HepG2 (cell line): ENCODE measurements around the gene DST. TPM values are rescaled to one million over a fixed set of nuclear protein-coding genes. Genes with fewer than 3 reads are reported as not detected.

Experiments used
- CBFB ChIP-seq: sonication (generic); formaldehyde crosslinking; IDR thresholded peaks from 2 replicates; pipeline ENCODE4 v1.4.0; 2020; ENCODE audit warnings: missing genetic modification reagents
- DNMT3B ChIP-seq: conservative IDR thresholded peaks from 2 replicates; pipeline ENCODE4 v1.6.1; 2016; ENCODE audit warnings: missing biosample characterization, control low read depth
- HMGA1 ChIP-seq: sonication (generic); formaldehyde crosslinking; conservative IDR thresholded peaks from 2 replicates; pipeline ENCODE4 v1.4.0; 2020; ENCODE audit warnings: missing genetic modification reagents
- KDM3A ChIP-seq: IDR thresholded peaks from 2 replicates; pipeline ENCODE4 v1.6.1; 2018; ENCODE audit warnings: low read depth, missing compliant biosample characterization
- NPAS2 ChIP-seq: sonication (generic); formaldehyde crosslinking; IDR thresholded peaks from 2 replicates; pipeline ENCODE4 v1.8.0; 2022; ENCODE audit warnings: mild to moderate bottlenecking, missing genetic modification reagents, borderline replicate concordance
- RAD51 ChIP-seq: fragments of 450-650 bp; IDR thresholded peaks from 2 replicates; pipeline ENCODE4 v1.6.1; 2016; ENCODE audit warnings: borderline replicate concordance
- STAT5B ChIP-seq: sonication (generic); formaldehyde crosslinking; IDR thresholded peaks from 2 replicates; pipeline ENCODE4 v1.4.0; 2020; ENCODE audit warnings: missing genetic modification reagents
- TCF7L2 ChIP-seq: IDR thresholded peaks from 2 replicates; pipeline ENCODE4 v1.6.1; 2011; ENCODE audit warnings: mild to moderate bottlenecking, low read depth, low read length, moderate library complexity
- TOPORS ChIP-seq: sonication (generic); formaldehyde crosslinking; IDR thresholded peaks from 2 replicates; pipeline ENCODE4 v1.8.0; 2023; ENCODE audit warnings: mild to moderate bottlenecking, missing genetic modification reagents
- ZFX ChIP-seq: sonication (generic); formaldehyde crosslinking; IDR thresholded peaks from 2 replicates; pipeline ENCODE4 v1.4.0; 2020; ENCODE audit warnings: mild to moderate bottlenecking, low read depth, missing genetic modification reagents, moderate library complexity
- ZNF251 ChIP-seq: sonication (generic); formaldehyde crosslinking; IDR thresholded peaks from 2 replicates; pipeline ENCODE4 v1.9.0; 2021; ENCODE audit warnings: mild to moderate bottlenecking, missing genetic modification reagents
- ZNF749 ChIP-seq: sonication (generic); formaldehyde crosslinking; IDR thresholded peaks from 2 replicates; pipeline ENCODE4 v1.8.0; 2022; ENCODE audit warnings: mild to moderate bottlenecking, missing genetic modification reagents, moderate library complexity, borderline replicate concordance
- ZNF773 ChIP-seq: sonication (generic); formaldehyde crosslinking; IDR thresholded peaks from 2 replicates; pipeline ENCODE4 v1.4.0; 2020; ENCODE audit warnings: missing genetic modification reagents, borderline replicate concordance
- polyA plus RNA-seq, 8 experiments: library from polyadenylated mRNA; depleted of rRNA in 3 of 8; stranded (reverse) in 7 of 8; unstranded in 1 of 8; fragments of >200 nt; fragmentation: Illumina TruSeq in 4 of 8; extraction: Trizol in 4 of 8; gene quantifications; 2 replicates each; pipeline versions ENCODE4 v1.2.1 to v1.2.3, GENCODE V29; 2011 to 2016; ENCODE audit warnings: low read depth in 4 of 8, missing spikeins in 1 of 8, mixed read lengths in 1 of 8; ENCODE audit not compliant: insufficient read depth in 1 of 8
- total RNA-seq, 5 experiments: library from RNA; depleted of rRNA; stranded (reverse); fragments of >200 nt; fragmentation: Illumina TruSeq; extraction: Trizol; gene quantifications; 2 replicates each; pipeline ENCODE4 v1.2.3, GENCODE V29; 2016; ENCODE audit warnings: low read depth in 1 of 5
- TF ChIP-seq, protein P1 (sequence below): sonication (generic); formaldehyde crosslinking; IDR thresholded peaks from 2 replicates; pipeline ENCODE4 v1.9.0; 2021; ENCODE audit warnings: missing genetic modification reagents, borderline replicate concordance
- TF ChIP-seq, protein P2 (sequence below): sonication (generic); formaldehyde crosslinking; IDR thresholded peaks from 2 replicates; pipeline ENCODE4 v1.8.0; 2022; ENCODE audit warnings: mild to moderate bottlenecking, missing genetic modification reagents
- TF ChIP-seq, protein P3 (sequence below): sonication (generic); formaldehyde crosslinking; IDR thresholded peaks from 2 replicates; pipeline ENCODE4 v1.9.0; 2021; ENCODE audit warnings: mild to moderate bottlenecking, missing genetic modification reagents
- TF ChIP-seq, protein P4 (sequence below): fragments of 450-650 bp; IDR thresholded peaks from 2 replicates; pipeline ENCODE4 v1.6.1; 2017; ENCODE audit warnings: mild to moderate bottlenecking

The DST gene
- total and polyA plus RNA-seq, 2 of the 13 experiments (the other 11 are each of a cell fraction or from before 2014, with no cell fraction given) = 64.4 to 89.0 TPM

DNA sequence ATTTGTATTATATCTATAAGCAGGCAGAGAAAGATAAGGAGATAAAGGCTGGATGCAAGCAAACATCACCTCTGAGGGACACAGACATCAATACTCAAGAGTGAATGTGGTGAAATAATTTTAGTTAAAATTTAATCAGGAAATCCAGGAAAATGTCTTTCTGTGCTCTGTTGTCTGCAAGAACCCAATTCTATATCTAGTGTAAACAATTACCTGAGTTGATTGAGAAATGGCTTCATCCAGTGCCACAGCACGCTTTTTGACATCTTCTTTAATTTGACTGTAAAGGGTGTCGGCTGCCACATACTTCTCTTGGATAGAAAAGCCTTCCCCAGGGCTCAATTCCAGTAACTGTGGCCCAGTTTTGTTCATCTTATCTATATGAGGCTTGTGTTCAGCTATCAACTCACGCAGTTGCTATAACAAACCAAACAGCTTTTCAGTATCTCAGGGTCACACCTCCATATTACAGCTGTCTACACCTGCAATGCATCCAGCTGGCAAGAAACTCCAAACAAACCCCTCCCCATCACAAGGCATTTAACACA, 131.6 kb downstream of the DST start (continued):
- TF ChIP-seq, protein P1, sequence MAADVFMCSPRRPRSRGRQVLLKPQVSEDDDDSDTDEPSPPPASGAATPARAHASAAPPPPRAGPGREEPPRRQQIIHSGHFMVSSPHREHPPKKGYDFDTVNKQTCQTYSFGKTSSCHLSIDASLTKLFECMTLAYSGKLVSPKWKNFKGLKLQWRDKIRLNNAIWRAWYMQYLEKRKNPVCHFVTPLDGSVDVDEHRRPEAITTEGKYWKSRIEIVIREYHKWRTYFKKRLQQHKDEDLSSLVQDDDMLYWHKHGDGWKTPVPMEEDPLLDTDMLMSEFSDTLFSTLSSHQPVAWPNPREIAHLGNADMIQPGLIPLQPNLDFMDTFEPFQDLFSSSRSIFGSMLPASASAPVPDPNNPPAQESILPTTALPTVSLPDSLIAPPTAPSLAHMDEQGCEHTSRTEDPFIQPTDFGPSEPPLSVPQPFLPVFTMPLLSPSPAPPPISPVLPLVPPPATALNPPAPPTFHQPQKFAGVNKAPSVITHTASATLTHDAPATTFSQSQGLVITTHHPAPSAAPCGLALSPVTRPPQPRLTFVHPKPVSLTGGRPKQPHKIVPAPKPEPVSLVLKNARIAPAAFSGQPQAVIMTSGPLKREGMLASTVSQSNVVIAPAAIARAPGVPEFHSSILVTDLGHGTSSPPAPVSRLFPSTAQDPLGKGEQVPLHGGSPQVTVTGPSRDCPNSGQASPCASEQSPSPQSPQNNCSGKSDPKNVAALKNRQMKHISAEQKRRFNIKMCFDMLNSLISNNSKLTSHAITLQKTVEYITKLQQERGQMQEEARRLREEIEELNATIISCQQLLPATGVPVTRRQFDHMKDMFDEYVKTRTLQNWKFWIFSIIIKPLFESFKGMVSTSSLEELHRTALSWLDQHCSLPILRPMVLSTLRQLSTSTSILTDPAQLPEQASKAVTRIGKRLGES (CRISPR knock-in tag) = no peak
- TF ChIP-seq, protein P2, sequence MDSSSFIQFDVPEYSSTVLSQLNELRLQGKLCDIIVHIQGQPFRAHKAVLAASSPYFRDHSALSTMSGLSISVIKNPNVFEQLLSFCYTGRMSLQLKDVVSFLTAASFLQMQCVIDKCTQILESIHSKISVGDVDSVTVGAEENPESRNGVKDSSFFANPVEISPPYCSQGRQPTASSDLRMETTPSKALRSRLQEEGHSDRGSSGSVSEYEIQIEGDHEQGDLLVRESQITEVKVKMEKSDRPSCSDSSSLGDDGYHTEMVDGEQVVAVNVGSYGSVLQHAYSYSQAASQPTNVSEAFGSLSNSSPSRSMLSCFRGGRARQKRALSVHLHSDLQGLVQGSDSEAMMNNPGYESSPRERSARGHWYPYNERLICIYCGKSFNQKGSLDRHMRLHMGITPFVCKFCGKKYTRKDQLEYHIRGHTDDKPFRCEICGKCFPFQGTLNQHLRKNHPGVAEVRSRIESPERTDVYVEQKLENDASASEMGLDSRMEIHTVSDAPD (CRISPR knock-in tag) = no peak
- TF ChIP-seq, protein P3, sequence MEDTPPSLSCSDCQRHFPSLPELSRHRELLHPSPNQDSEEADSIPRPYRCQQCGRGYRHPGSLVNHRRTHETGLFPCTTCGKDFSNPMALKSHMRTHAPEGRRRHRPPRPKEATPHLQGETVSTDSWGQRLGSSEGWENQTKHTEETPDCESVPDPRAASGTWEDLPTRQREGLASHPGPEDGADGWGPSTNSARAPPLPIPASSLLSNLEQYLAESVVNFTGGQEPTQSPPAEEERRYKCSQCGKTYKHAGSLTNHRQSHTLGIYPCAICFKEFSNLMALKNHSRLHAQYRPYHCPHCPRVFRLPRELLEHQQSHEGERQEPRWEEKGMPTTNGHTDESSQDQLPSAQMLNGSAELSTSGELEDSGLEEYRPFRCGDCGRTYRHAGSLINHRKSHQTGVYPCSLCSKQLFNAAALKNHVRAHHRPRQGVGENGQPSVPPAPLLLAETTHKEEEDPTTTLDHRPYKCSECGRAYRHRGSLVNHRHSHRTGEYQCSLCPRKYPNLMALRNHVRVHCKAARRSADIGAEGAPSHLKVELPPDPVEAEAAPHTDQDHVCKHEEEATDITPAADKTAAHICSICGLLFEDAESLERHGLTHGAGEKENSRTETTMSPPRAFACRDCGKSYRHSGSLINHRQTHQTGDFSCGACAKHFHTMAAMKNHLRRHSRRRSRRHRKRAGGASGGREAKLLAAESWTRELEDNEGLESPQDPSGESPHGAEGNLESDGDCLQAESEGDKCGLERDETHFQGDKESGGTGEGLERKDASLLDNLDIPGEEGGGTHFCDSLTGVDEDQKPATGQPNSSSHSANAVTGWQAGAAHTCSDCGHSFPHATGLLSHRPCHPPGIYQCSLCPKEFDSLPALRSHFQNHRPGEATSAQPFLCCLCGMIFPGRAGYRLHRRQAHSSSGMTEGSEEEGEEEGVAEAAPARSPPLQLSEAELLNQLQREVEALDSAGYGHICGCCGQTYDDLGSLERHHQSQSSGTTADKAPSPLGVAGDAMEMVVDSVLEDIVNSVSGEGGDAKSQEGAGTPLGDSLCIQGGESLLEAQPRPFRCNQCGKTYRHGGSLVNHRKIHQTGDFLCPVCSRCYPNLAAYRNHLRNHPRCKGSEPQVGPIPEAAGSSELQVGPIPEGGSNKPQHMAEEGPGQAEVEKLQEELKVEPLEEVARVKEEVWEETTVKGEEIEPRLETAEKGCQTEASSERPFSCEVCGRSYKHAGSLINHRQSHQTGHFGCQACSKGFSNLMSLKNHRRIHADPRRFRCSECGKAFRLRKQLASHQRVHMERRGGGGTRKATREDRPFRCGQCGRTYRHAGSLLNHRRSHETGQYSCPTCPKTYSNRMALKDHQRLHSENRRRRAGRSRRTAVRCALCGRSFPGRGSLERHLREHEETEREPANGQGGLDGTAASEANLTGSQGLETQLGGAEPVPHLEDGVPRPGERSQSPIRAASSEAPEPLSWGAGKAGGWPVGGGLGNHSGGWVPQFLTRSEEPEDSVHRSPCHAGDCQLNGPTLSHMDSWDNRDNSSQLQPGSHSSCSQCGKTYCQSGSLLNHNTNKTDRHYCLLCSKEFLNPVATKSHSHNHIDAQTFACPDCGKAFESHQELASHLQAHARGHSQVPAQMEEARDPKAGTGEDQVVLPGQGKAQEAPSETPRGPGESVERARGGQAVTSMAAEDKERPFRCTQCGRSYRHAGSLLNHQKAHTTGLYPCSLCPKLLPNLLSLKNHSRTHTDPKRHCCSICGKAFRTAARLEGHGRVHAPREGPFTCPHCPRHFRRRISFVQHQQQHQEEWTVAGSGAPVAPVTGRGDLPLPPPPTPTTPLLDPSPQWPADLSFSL (CRISPR knock-in tag) = no peak
- TF ChIP-seq ZFX (CRISPR knock-in tag) (no peak), NPAS2 (no peak), ZNF773 (no peak), TOPORS (no peak), TCF7L2 (no peak; the same call in 1 of the 2 replicates), RAD51 (no peak), ZNF251 (CRISPR knock-in tag) (no peak), ZNF749 (CRISPR knock-in tag) (no peak), DNMT3B (CRISPR knock-in tag) (no peak), KDM3A (CRISPR knock-in tag) (no peak), STAT5B (CRISPR knock-in tag) (no peak), HMGA1 (CRISPR knock-in tag) (no peak), CBFB (CRISPR knock-in tag) (no peak)
- TF ChIP-seq, protein P4, sequence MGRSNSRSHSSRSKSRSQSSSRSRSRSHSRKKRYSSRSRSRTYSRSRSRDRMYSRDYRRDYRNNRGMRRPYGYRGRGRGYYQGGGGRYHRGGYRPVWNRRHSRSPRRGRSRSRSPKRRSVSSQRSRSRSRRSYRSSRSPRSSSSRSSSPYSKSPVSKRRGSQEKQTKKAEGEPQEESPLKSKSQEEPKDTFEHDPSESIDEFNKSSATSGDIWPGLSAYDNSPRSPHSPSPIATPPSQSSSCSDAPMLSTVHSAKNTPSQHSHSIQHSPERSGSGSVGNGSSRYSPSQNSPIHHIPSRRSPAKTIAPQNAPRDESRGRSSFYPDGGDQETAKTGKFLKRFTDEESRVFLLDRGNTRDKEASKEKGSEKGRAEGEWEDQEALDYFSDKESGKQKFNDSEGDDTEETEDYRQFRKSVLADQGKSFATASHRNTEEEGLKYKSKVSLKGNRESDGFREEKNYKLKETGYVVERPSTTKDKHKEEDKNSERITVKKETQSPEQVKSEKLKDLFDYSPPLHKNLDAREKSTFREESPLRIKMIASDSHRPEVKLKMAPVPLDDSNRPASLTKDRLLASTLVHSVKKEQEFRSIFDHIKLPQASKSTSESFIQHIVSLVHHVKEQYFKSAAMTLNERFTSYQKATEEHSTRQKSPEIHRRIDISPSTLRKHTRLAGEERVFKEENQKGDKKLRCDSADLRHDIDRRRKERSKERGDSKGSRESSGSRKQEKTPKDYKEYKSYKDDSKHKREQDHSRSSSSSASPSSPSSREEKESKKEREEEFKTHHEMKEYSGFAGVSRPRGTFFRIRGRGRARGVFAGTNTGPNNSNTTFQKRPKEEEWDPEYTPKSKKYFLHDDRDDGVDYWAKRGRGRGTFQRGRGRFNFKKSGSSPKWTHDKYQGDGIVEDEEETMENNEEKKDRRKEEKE = no peak
